ES-I3 (cell line): ENCODE measurements around the gene APOA4.
"Not testable (repeated sequence)": the region's sequence is repeated elsewhere in the genome, so short reads cannot be mapped to it uniquely, and the experiment has no call there.

Experiments used
- H3K36me3 ChIP-seq: 2 replicates; pipeline ENCODE4 v1.6.1; 2013; ENCODE audit warnings: mild to moderate bottlenecking, low read length, control low read depth, moderate library complexity; ENCODE audit not compliant: insufficient read depth
- H3K4me1 ChIP-seq: 2 replicates; pipeline ENCODE4 v1.6.1; 2013; ENCODE audit warnings: mild to moderate bottlenecking, control low read depth, low read length; ENCODE audit not compliant: insufficient read depth
- H3K9ac ChIP-seq: 2 replicates; pipeline ENCODE4 v1.6.1; 2013; ENCODE audit warnings: low read depth, mild to moderate bottlenecking, low read length, moderate library complexity
- H3K9me3 ChIP-seq: 2 replicates; pipeline ENCODE4 v1.6.1; 2013; ENCODE audit warnings: mild to moderate bottlenecking, low read length, moderate library complexity; ENCODE audit not compliant: control insufficient read depth, insufficient read depth

APOA4 gene

GRCh38 chr11:116813170-116813569, 9.9 kb downstream of the APOA4 start:
- H3K9me3 ChIP-seq = no peaks in the 10 kb centered on the region
- H3K36me3 ChIP-seq = no peaks in the 10 kb centered on the region
- no peak overlapping the region for H3K9ac ChIP-seq
- H3K4me1 ChIP-seq = no peaks in the 10 kb centered on the region

- Histone ChIP-seq H3K36me3 (no peaks in the 10 kb centered on the region), H3K9ac (no peak overlapping the region), H3K9me3 (no peaks in the 10 kb centered on the region), H3K4me1 (no peaks in the 10 kb centered on the region)
These were observed 11.0 kb downstream of the APOA4 start for GRCh38 chr11:116812109-116812508.

- Histone ChIP-seq H3K9me3 (no peaks in the 10 kb centered on the region), H3K9ac (no peak overlapping the region), H3K36me3 (no peaks in the 10 kb centered on the region), H3K4me1 (no peaks in the 10 kb centered on the region)
These were observed 11.9 kb downstream of the APOA4 start for GRCh38 chr11:116811194-116811593.

GRCh38 chr11:116808262-116809175, 14.6 kb downstream of the APOA4 start:
- Histone ChIP-seq H3K9ac (no peak overlapping the region), H3K4me1 (no peaks in the 10 kb centered on the region), H3K36me3 (no peaks in the 10 kb centered on the region), H3K9me3 (no peaks in the 10 kb centered on the region)

GRCh38 chr11:116807601-116808261, 15.4 kb downstream of the APOA4 start:
- no peaks in the 10 kb centered on the region for H3K36me3 ChIP-seq
- no peak overlapping the region for H3K9ac ChIP-seq
- H3K4me1 ChIP-seq = no peaks in the 10 kb centered on the region
- H3K9me3 ChIP-seq = no peaks in the 10 kb centered on the region

GRCh38 chr11:116804001-116804400, 19.1 kb downstream of the APOA4 start:
- no peaks in the 10 kb centered on the region for H3K4me1 ChIP-seq
- no peaks in the 10 kb centered on the region for H3K36me3 ChIP-seq
- H3K9me3 ChIP-seq = no peaks in the 10 kb centered on the region
- no peak overlapping the region for H3K9ac ChIP-seq

- not testable (repeated sequence) for H3K9me3 ChIP-seq, H3K9ac ChIP-seq, H3K36me3 ChIP-seq, H3K4me1 ChIP-seq
These were observed 21.4 kb downstream of the APOA4 start for GRCh38 chr11:116801662-116802061.

GRCh38 chr11:116800610-116801009, 22.5 kb downstream of the APOA4 start:
- no peak overlapping the region for H3K9ac ChIP-seq
- no peaks in the 10 kb centered on the region for H3K9me3 ChIP-seq
- H3K36me3 ChIP-seq = no peaks in the 10 kb centered on the region
- H3K4me1 ChIP-seq = no peaks in the 10 kb centered on the region

GRCh38 chr11:116798368-116798767, 24.7 kb downstream of the APOA4 start:
- no peaks in the 10 kb centered on the region for H3K9me3 ChIP-seq
- H3K36me3 ChIP-seq = no peaks in the 10 kb centered on the region
- H3K9ac ChIP-seq = no peak overlapping the region
- no peaks in the 10 kb centered on the region for H3K4me1 ChIP-seq

GRCh38 chr11:116797816-116798215, 25.3 kb downstream of the APOA4 start:
- Histone ChIP-seq H3K9ac (no peak overlapping the region), H3K4me1 (no peaks in the 10 kb centered on the region), H3K36me3 (no peaks in the 10 kb centered on the region), H3K9me3 (no peaks in the 10 kb centered on the region)

GRCh38 chr11:116796548-116796947, 26.6 kb downstream of the APOA4 start:
- no peaks in the 10 kb centered on the region for H3K36me3 ChIP-seq
- no peaks in the 10 kb centered on the region for H3K4me1 ChIP-seq
- H3K9me3 ChIP-seq = no peaks in the 10 kb centered on the region
- H3K9ac ChIP-seq = no peak overlapping the region

GRCh38 chr11:116794851-116795250, 28.3 kb downstream of the APOA4 start:
- H3K9ac ChIP-seq = no peak overlapping the region
- H3K4me1 ChIP-seq = no peaks in the 10 kb centered on the region
- no peaks in the 10 kb centered on the region for H3K9me3 ChIP-seq
- H3K36me3 ChIP-seq = no peaks in the 10 kb centered on the region

GRCh38 chr11:116793772-116794097, 29.4 kb downstream of the APOA4 start:
- Histone ChIP-seq H3K36me3 (no peaks in the 10 kb centered on the region), H3K9me3 (no peaks in the 10 kb centered on the region), H3K4me1 (no peaks in the 10 kb centered on the region), H3K9ac (no peak overlapping the region)

GRCh38 chr11:116792869-116793771, 30.0 kb downstream of the APOA4 start:
- H3K9ac ChIP-seq = no peak overlapping the region
- H3K4me1 ChIP-seq = no peaks in the 10 kb centered on the region
- no peaks in the 10 kb centered on the region for H3K36me3 ChIP-seq
- no peaks in the 10 kb centered on the region for H3K9me3 ChIP-seq
